ENCODE data around the gene TTLL10. TPM values are rescaled to one million over a fixed set of nuclear protein-coding genes. Genes with fewer than 3 reads are reported as not detected.

The TTLL10 gene
- total and polyA plus RNA-seq, 2 of the 8 experiments (the other 6 are each of a cell fraction or from before 2014, with no cell fraction given) = 1.1 to 1.7 TPM

GRCh38 chr1:1187938-1188337 is 14.3 kb downstream of the TTLL10 start (continued):
- TF ChIP-seq KDM1A (IDR thresholded peaks at IDR 0.05; ENCODE audit: borderline replicate concordance, low read length) (no peak), RBBP5 (IDR thresholded peaks at IDR 0.05; ENCODE audit: borderline replicate concordance, low read depth, low read length) (no peak), RXRA (IDR thresholded peaks at IDR 0.05; ENCODE audit: insufficient read depth, low read depth, low read length) (no peak), NRF1 (IDR thresholded peaks at IDR 0.05; ENCODE audit: low read depth, low read length) (no peak), TAF1 (IDR thresholded peaks at IDR 0.05; ENCODE audit: low read depth, low read length) (no peak)

All from H1 (cell line).